ENCODE results near the gene P4HB.
A peak's percentile ranks its signal among the peaks of the same experiment; 100 is the strongest.

P4HB gene

DNA sequence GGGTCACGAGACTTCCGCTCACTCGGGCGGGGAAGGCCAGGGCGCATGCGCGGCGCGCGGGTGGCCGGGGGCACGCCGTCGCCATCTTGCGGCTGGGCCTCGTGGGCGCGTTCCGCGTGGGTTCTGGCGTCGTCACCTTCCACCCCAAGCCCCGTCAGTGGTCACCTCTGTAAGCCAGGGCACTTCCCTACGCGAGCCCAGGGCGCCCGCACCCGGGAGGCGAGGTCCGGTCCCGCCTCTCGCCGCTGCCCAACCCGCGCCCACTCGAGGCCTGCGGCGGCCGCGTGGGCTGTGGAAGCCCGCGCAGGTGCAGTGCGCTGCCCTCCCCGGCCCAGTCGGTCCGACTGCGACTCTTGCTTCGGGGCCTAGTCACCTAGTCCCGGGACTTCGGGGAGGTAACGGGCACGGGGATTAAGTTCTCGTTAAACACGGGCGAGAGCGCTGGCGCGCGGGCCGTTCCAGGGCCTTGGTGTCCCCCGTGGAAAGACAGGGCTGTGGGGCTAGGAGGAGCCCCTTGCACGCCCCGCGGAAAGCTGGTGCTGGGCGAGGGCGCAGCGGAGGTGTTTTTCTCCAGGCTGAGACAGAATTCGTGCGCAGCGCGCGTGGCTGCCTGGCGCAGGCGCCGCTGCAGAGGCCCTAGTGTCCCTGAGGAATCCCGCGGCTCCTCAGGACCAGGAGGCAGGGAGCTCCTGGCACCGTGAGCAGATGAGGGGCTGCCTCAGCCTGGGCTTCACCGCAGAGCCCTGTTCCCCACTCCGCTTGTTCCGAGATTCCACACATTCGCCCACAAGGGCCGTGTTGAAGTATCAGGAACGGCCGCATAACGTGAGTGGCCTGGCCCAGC lies 11.3 kb upstream of the P4HB start:
- intact Hi-C loops (cut with DNase I; ENCODE audit: low total_unique reads), result no loop called here
- H3K4me1 ChIP-seq, result peaks cover 0 to 49% (median 32%) of the 10 kb centered on the region in 4 donors
- peaks cover 7 to 32% (median 22%) of the 10 kb centered on the region in 3 donors for H3K36me3 ChIP-seq
- no peaks in the 10 kb centered on the region for H3K27me3 ChIP-seq
- TF ChIP-seq, protein P1, sequence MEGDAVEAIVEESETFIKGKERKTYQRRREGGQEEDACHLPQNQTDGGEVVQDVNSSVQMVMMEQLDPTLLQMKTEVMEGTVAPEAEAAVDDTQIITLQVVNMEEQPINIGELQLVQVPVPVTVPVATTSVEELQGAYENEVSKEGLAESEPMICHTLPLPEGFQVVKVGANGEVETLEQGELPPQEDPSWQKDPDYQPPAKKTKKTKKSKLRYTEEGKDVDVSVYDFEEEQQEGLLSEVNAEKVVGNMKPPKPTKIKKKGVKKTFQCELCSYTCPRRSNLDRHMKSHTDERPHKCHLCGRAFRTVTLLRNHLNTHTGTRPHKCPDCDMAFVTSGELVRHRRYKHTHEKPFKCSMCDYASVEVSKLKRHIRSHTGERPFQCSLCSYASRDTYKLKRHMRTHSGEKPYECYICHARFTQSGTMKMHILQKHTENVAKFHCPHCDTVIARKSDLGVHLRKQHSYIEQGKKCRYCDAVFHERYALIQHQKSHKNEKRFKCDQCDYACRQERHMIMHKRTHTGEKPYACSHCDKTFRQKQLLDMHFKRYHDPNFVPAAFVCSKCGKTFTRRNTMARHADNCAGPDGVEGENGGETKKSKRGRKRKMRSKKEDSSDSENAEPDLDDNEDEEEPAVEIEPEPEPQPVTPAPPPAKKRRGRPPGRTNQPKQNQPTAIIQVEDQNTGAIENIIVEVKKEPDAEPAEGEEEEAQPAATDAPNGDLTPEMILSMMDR (IDR thresholded peaks at IDR 0.05), result peak; percentile 20 to 26
- peak; percentile 93 to 97 for DNase-seq
- H3K4me3 ChIP-seq, result peak overlapping the region; percentile 61 to 94
- no peaks in the 10 kb centered on the region for H3K9me3 ChIP-seq
- peak overlapping the region; percentile 87 to 97 for H3K27ac ChIP-seq

- peaks cover 0 to 54% (median 32%) of the 10 kb centered on the region in 4 donors for H3K4me1 ChIP-seq
- no peak for DNase-seq
- H3K27me3 ChIP-seq, result no peaks in the 10 kb centered on the region
- peak within 1 kb of the TSS; percentile 87 to 97 for H3K27ac ChIP-seq
- no peaks in the 10 kb centered on the region for H3K9me3 ChIP-seq
- H3K36me3 ChIP-seq, result peaks cover 7 to 38% (median 22%) of the 10 kb centered on the region in 3 donors
- intact Hi-C loops (cut with DNase I; ENCODE audit: low total_unique reads), result no loop called here
- TF ChIP-seq, protein P1 (IDR thresholded peaks at IDR 0.05), result no peak
- peak within 1 kb of the TSS; percentile 61 to 94 for H3K4me3 ChIP-seq
These were observed 10.6 kb upstream of the P4HB start, which contains the start of gene ARHGDIA for GRCh38 chr17:81870981-81871386. TSS of gene ARHGDIA (minus strand) at chr17:81871337. CDS start at chr17:81869930, 1,407 bp downstream.

GRCh38 chr17:81870131-81870980 lies 10.0 kb upstream of the P4HB start:
- intact Hi-C loops (cut with DNase I; ENCODE audit: low total_unique reads), result no loop called here
- TF ChIP-seq, protein P1 (IDR thresholded peaks at IDR 0.05), result no peak
- H3K4me1 ChIP-seq, result peaks cover 0 to 59% (median 32%) of the 10 kb centered on the region in 4 donors

GRCh38 chr17:81869221-81870130 lies 9.1 kb upstream of the P4HB start:
- Histone ChIP-seq H3K4me1 (peaks cover 0 to 59% (median 32%) of the 10 kb centered on the region in 4 donors), H3K27me3 (no peaks in the 10 kb centered on the region), H3K36me3 (peaks cover 7 to 49% (median 22%) of the 10 kb centered on the region in 3 donors), H3K27ac (peak overlapping the region; percentile 87 to 97), H3K9me3 (no peaks in the 10 kb centered on the region), H3K4me3 (peak overlapping the region; percentile 61 to 94)
- TF ChIP-seq, protein P1 (IDR thresholded peaks at IDR 0.05), result peak; percentile 77 to 82
- no peak for DNase-seq
- intact Hi-C loops (cut with DNase I; ENCODE audit: low total_unique reads), result loop anchor here (2.0 kb wide), 1 partner anchor 53 kb away; no protein-coding TSS in a partner anchor

More at GRCh38 chr17:81870131-81870980, 10.0 kb upstream of the P4HB start:
- Histone ChIP-seq H3K9me3 (no peaks in the 10 kb centered on the region), H3K27me3 (no peaks in the 10 kb centered on the region), H3K4me3 (peak overlapping the region; percentile 61 to 94), H3K36me3 (peaks cover 7 to 43% (median 22%) of the 10 kb centered on the region in 3 donors), H3K27ac (peak overlapping the region; percentile 87 to 97)
- DNase-seq, result no peak
